Adrenal gland (tissue), 12 donors: ENCODE measurements around the gene PTRHD1. TPM values are rescaled to one million over a fixed set of nuclear protein-coding genes. Genes with fewer than 3 reads are reported as not detected.
"Not testable (repeated sequence)": the region's sequence is repeated elsewhere in the genome, so short reads cannot be mapped to it uniquely, and the experiment has no call there.

Source experiments
- DNase-seq, 7 donors: peaks; one replicate each; pipeline ENCODE4 v3.0.0-alpha.2; 2019 to 2020
- H3K27ac ChIP-seq, 5 donors: fragments of 200-600 bp; sonication (generic) in 4 of 5; 1 replicate in 3 of 5; 2 replicates in 2 of 5; pipeline versions ENCODE4 v1.5.1 to v1.8.0; 2016 to 2020; ENCODE audit warnings: mild to moderate bottlenecking in 1 of 5
- H3K27me3 ChIP-seq: fragments of 200-600 bp; 2 replicates; pipeline ENCODE4 v1.8.0; 2021
- H3K36me3 ChIP-seq, 2 donors: fragments of 200-600 bp; replicated peaks in 1 of 2; 1 replicate in 1 of 2; 2 replicates in 1 of 2; pipeline versions ENCODE4 v1.5.1 to v1.8.0; 2018 to 2022
- H3K4me1 ChIP-seq, 2 donors: fragments of 200-600 bp; replicated peaks in 1 of 2; 1 replicate in 1 of 2; 2 replicates in 1 of 2; pipeline versions ENCODE4 v1.5.1 to v1.8.0; 2018 to 2021
- H3K4me3 ChIP-seq, 4 donors: fragments of 200-600 bp; sonication (generic) in 3 of 4; one replicate each; pipeline ENCODE4 v1.5.1; 2016 to 2018
- H3K9me3 ChIP-seq, 3 donors: fragments of 200-600 bp; sonication (generic) in 1 of 3; replicated peaks in 1 of 3; 1 replicate in 2 of 3; 2 replicates in 1 of 3; pipeline versions ENCODE4 v1.5.1 to v1.8.0; 2016 to 2021
- CTCF ChIP-seq, 6 experiments: fragments of 450-650 bp in 4 of 6; fragments of 200-600 bp in 2 of 6; sonication (generic) in 1 of 6; IDR thresholded peaks; 1 replicate in 5 of 6; 2 replicates in 1 of 6; pipeline versions ENCODE4 v1.5.1 to v1.8.0; 2016 to 2021; ENCODE audit warnings: antibody characterized with exemption in 6 of 6, mild to moderate bottlenecking in 2 of 6, moderate library complexity in 1 of 6
- POLR2A ChIP-seq, 2 donors: fragments of 450-650 bp; IDR thresholded peaks; one replicate each; pipeline ENCODE4 v1.6.1; 2017; ENCODE audit warnings: antibody characterized with exemption in 2 of 2, mild to moderate bottlenecking in 2 of 2, moderate library complexity in 1 of 2
- WGBS, 4 donors: extraction: QIAGEN DNeasy Blood & Tissue Kit in 2 of 4; methylation state at CpG; one replicate each; pipeline versions ENCODE4 v1.1.5 to v1.1.7; 2013 to 2017; 5-methylcytosine and 5-hydroxymethylcytosine counted together
- intact Hi-C, 2 donors: fragments of 100-400 bp; cut with DNase I; formaldehyde crosslinking; loops; one replicate each; pipeline versions ENCODE4 v1.14.1 to v1.15.0; 2022 to 2023
- polyA plus RNA-seq, 3 donors: library from polyadenylated mRNA; stranded (reverse); fragments of 200-250 nt in 2 of 3; fragments of 350-450 nt in 1 of 3; fragmentation: Illumina TruSeq in 1 of 3; extraction: RNeasy Lipid Tissue Mini Kit (QIAGEN cat#74804) in 1 of 3; gene quantifications; one replicate each; pipeline ENCODE4 v1.2.3, GENCODE V29; 2013 to 2014
- total RNA-seq, 9 donors: library from RNA; depleted of rRNA in 4 of 9; stranded (reverse); fragments of >200 nt in 4 of 9; fragments of 120-200 nt in 1 of 9; fragmentation: NEBNext Ultra II Directional in 1 of 9; extraction: Animal tissue kit (Norgen Biotek cat#: 25700) in 1 of 9; gene quantifications; one replicate each; pipeline versions ENCODE4 v1.1.0 to v1.2.4, GENCODE V29; 2013 to 2023
- donor health status: healthy with polysubstance abuse.
- donor health status: Bipolar disorder and iron deficiency.
- donor health status: DM: yes; HTN: yes; CAD: no.
- donor health status: DM: no; HTN: no; CAD: no.
- donor health status: DM: no; HTN: no; CAD: no.
- donor health status: DM: yes; HTN: yes; CAD: no.

Gene PTRHD1
- total and polyA plus RNA-seq, 12 donors = 18.6 to 87.3 (median 53.3) TPM

GRCh38 chr2:24809316-24810007 is 16.3 kb upstream of the PTRHD1 start:
- Histone ChIP-seq H3K4me1 (no peaks in the 10 kb centered on the region), H3K27ac (no peak overlapping the region), H3K4me3 (no peak overlapping the region), H3K9me3 (no peaks in the 10 kb centered on the region), H3K27me3 (no peaks in the 10 kb centered on the region), H3K36me3 (no peaks in the 10 kb centered on the region)
- no peak for DNase-seq
- TF ChIP-seq POLR2A (IDR thresholded peaks at IDR 0.05) (no peak), CTCF (IDR thresholded peaks at IDR 0.05) (no peak)
- 87 to 90% (median 89%) methylated on average over 4 of the region's 4 CpGs for WGBS, 4 donors
- intact Hi-C loops = no loop called here

DNA sequence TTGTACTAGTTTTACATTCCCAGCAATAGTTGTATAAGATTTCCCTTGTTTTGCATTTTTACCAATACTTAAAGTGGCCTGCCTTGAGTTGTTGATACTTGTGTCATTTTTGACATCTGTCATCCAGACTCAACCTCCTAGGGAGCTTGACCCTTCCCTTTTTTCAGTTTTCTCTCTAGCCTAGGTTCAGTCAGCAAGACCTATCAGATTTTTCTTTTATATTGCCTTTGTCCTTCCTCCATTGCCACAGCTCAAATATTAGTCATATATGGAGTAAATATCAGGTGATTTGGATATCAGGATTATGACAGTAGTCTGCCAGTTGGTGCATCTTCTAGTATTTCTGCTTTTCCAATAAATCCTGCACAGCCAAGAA is 13.5 kb upstream of the PTRHD1 start:
- Histone ChIP-seq H3K9me3 (no peaks in the 10 kb centered on the region), H3K4me1 (no peaks in the 10 kb centered on the region), H3K27me3 (no peaks in the 10 kb centered on the region), H3K4me3 (no peak overlapping the region), H3K36me3 (no peaks in the 10 kb centered on the region), H3K27ac (no peak overlapping the region)
- TF ChIP-seq POLR2A (IDR thresholded peaks at IDR 0.05) (no peak), CTCF (IDR thresholded peaks at IDR 0.05) (no peak)
- DNase-seq = no peak
- intact Hi-C loops = no loop called here

- intact Hi-C loops, H3K27ac ChIP-seq, H3K36me3 ChIP-seq, H3K4me3 ChIP-seq, H3K9me3 ChIP-seq, H3K4me1 ChIP-seq, H3K27me3 ChIP-seq: not testable (repeated sequence)
- DNase-seq = peak in 1 of 7 donors; percentile 13
- 90 to 97% (median 95%) methylated on average over 22 to 25 of the region's 25 CpGs for whole genome bisulfite sequencing, 4 donors
Measured at GRCh38 chr2:24805811-24806660, 12.8 kb upstream of the PTRHD1 start.

DNA sequence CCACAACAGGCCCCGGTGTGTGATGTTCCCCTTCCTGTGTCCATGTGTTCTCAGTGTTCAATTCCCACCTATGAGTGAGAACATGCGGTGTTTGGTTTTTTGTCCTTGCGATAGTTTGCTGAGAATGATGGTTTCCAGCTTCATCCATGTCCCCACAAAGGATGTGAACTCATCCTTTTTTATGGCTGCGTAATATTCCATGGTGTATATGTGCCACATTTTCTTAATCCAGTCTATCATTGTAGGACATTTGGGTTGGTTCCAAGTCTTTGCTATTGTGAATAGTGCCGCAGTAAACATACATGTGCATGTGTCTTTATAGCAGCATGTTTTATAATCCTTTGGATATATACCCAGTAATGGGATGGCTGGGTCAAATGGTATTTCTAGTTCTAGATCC is 7.3 kb upstream of the PTRHD1 start:
- H3K4me3 ChIP-seq, intact Hi-C loops, DNase-seq, H3K9me3 ChIP-seq, H3K27ac ChIP-seq, H3K4me1 ChIP-seq, H3K36me3 ChIP-seq, H3K27me3 ChIP-seq: not testable (repeated sequence)
- WGBS, 4 donors = 94 to 97% (median 96%) methylated on average over 3 to 5 of the region's 5 CpGs

- Histone ChIP-seq H3K9me3 (no peaks in the 10 kb centered on the region), H3K4me3 (no peak overlapping the region), H3K27me3 (no peaks in the 10 kb centered on the region), H3K36me3 (no peaks in the 10 kb centered on the region), H3K4me1 (peaks cover 0 to 9% of the 10 kb centered on the region in 2 donors), H3K27ac (no peak overlapping the region)
- intact Hi-C loops = loop anchor here in 1 of 2 donors (10.0 kb wide), 1 partner anchor 303 kb away; the partner anchor contains the start of gene NCOA1
- DNase-seq = no peak
- TF ChIP-seq POLR2A (IDR thresholded peaks at IDR 0.05) = no peak
- TF ChIP-seq CTCF (IDR thresholded peaks at IDR 0.05) = no peak
- WGBS, 4 donors = 96 to 100% (median 98%) methylated on average over 2 of the region's 2 CpGs
Measured at GRCh38 chr2:24797644-24798043, 4.5 kb upstream of the PTRHD1 start.
